Nephron progenitor cell (in vitro differentiated cells): ENCODE measurements around the gene ZNF609.

Experiments used
- DNase-seq: peaks from one replicate; pipeline ENCODE4 v3.0.0; 2021
- H3K27ac Mint-ChIP-seq: 2 replicates; pipeline ENCODE4 v1.8.0; 2021; ENCODE audit warnings: mild to moderate bottlenecking, moderate library complexity, mixed read lengths
- H3K27me3 Mint-ChIP-seq: 2 replicates; pipeline ENCODE4 v1.8.0; 2021; ENCODE audit warnings: mild to moderate bottlenecking, low read depth, mixed read lengths; ENCODE audit not compliant: poor library complexity
- H3K36me3 Mint-ChIP-seq: 2 replicates; pipeline ENCODE4 v1.8.0; 2021; ENCODE audit warnings: low read depth, mixed read lengths
- H3K4me1 Mint-ChIP-seq: 2 replicates; pipeline ENCODE4 v1.8.0; 2021; ENCODE audit warnings: mixed read lengths
- H3K4me3 Mint-ChIP-seq: 2 replicates; pipeline ENCODE4 v1.8.0; 2021; ENCODE audit warnings: mild to moderate bottlenecking, moderate library complexity, mixed read lengths
- H3K9me3 Mint-ChIP-seq: 2 replicates; pipeline ENCODE4 v1.8.0; 2021; ENCODE audit warnings: mild to moderate bottlenecking, moderate library complexity, mixed read lengths
- CTCF ChIP-seq: fragments of 200-600 bp; sonication (generic); IDR thresholded peaks from 2 replicates; pipeline ENCODE4 v1.5.0; 2021; ENCODE audit warnings: antibody characterized with exemption

The ZNF609 gene

GRCh38 chr15:64453689-64454037 is 6.7 kb upstream of the ZNF609 start:
- Mint-ChIP-seq H3K27ac (peak overlapping the region; percentile 45), H3K36me3 (peaks cover 11% of the 10 kb centered on the region)

GRCh38 chr15:64454282-64454681 is 6.1 kb upstream of the ZNF609 start:
- Mint-ChIP-seq H3K9me3 (no peaks in the 10 kb centered on the region), H3K27ac (peak overlapping the region; percentile 45), H3K4me1 (peaks cover 64% of the 10 kb centered on the region), H3K4me3 (no peak overlapping the region), H3K36me3 (peaks cover 11% of the 10 kb centered on the region), H3K27me3 (no peaks in the 10 kb centered on the region)
- no peak for DNase-seq
- no peak for TF ChIP-seq CTCF

More at GRCh38 chr15:64453689-64454037, 6.7 kb upstream of the ZNF609 start:
- TF ChIP-seq CTCF, result no peak
- peaks cover 57% of the 10 kb centered on the region for H3K4me1 Mint-ChIP-seq
- no peak overlapping the region for H3K4me3 Mint-ChIP-seq
- H3K9me3 Mint-ChIP-seq, result no peaks in the 10 kb centered on the region
- H3K27me3 Mint-ChIP-seq, result no peaks in the 10 kb centered on the region
- no peak for DNase-seq

- H3K4me1 Mint-ChIP-seq, result peaks cover 74% of the 10 kb centered on the region
Observed at GRCh38 chr15:64455961-64456371, 4.4 kb upstream of the ZNF609 start.

GRCh38 chr15:64456634-64457108 is 3.7 kb upstream of the ZNF609 start:
- H3K27ac Mint-ChIP-seq, result peak overlapping the region; percentile 99
- H3K36me3 Mint-ChIP-seq, result no peaks in the 10 kb centered on the region
- H3K4me1 Mint-ChIP-seq, result peaks cover 79% of the 10 kb centered on the region
- DNase-seq, result no peak
- H3K27me3 Mint-ChIP-seq, result no peaks in the 10 kb centered on the region
- no peaks in the 10 kb centered on the region for H3K9me3 Mint-ChIP-seq
- peak overlapping the region; percentile 65 for H3K4me3 Mint-ChIP-seq
- no peak for TF ChIP-seq CTCF

More at GRCh38 chr15:64455961-64456371, 4.4 kb upstream of the ZNF609 start:
- Mint-ChIP-seq H3K4me3 (peak overlapping the region; percentile 65), H3K27ac (peak overlapping the region; percentile 99), H3K27me3 (no peaks in the 10 kb centered on the region), H3K9me3 (no peaks in the 10 kb centered on the region), H3K36me3 (no peaks in the 10 kb centered on the region)
- DNase-seq, result no peak
- no peak for TF ChIP-seq CTCF

GRCh38 chr15:64459066-64459781 is 1.2 kb upstream of the ZNF609 start:
- H3K4me3 Mint-ChIP-seq, result peak overlapping the region; percentile 81
- no peaks in the 10 kb centered on the region for H3K9me3 Mint-ChIP-seq
- peak overlapping the region; percentile 86 for H3K27ac Mint-ChIP-seq

More at GRCh38 chr15:64459066-64459781, 1.2 kb upstream of the ZNF609 start:
- TF ChIP-seq CTCF, result no peak
- H3K36me3 Mint-ChIP-seq, result no peaks in the 10 kb centered on the region
- H3K27me3 Mint-ChIP-seq, result peaks cover 3% of the 10 kb centered on the region
- H3K4me1 Mint-ChIP-seq, result peaks cover 92% of the 10 kb centered on the region
- DNase-seq, result no peak
